ENCODE results near the gene ARHGAP9. TPM values are rescaled to one million over a fixed set of nuclear protein-coding genes. Genes with fewer than 3 reads are reported as not detected.
A peak's percentile ranks its signal among the peaks of the same experiment; 100 is the strongest.
"Not testable (repeated sequence)": the region's sequence is repeated elsewhere in the genome, so short reads cannot be mapped to it uniquely, and the experiment has no call there.

ARHGAP9 gene
- total RNA-seq, 2 donors from 2014 or later: 1.3 to 1.6 TPM

GRCh38 chr12:57497223-57498131, 17.8 kb upstream of the ARHGAP9 start:
- Mint-ChIP-seq H3K27ac (peak overlapping the region; percentile 13), H3K4me3 (no peak overlapping the region), H3K9me3 (peaks cover 17% of the 10 kb centered on the region), H3K4me1 (no peaks in the 10 kb centered on the region), H3K27me3 (ENCODE audit: insufficient read depth) (no peaks in the 10 kb centered on the region), H3K36me3 (ENCODE audit: low read depth) (peaks cover 83% of the 10 kb centered on the region)
- no peak for TF ChIP-seq CTCF (conservative IDR thresholded peaks at IDR 0.05)
- peaks cover 19% of the 10 kb centered on the region for H3K9me3 ChIP-seq (ENCODE audit: control insufficient read depth, low read length)
- H3K27me3 ChIP-seq (ENCODE audit: control insufficient read depth, insufficient read depth, low read length, poor library complexity, severe bottlenecking): no peaks in the 10 kb centered on the region
- H3K9ac ChIP-seq (ENCODE audit: extremely low read depth, low read length, poor library complexity, severe bottlenecking): no peak overlapping the region
- no peaks in the 10 kb centered on the region for H3K4me1 ChIP-seq (ENCODE audit: control insufficient read depth, insufficient read depth, low read length)
- no peak overlapping the region for H3K4me3 ChIP-seq (ENCODE audit: low read length)
- H3K36me3 ChIP-seq (ENCODE audit: control insufficient read depth, insufficient read depth, low read length): peaks cover 75% of the 10 kb centered on the region
- no peak for DNase-seq
- no peak overlapping the region for H3K27ac ChIP-seq (ENCODE audit: low read depth, low read length)
- WGBS, 2 experiments (ENCODE audit: insufficient coverage in 1 of 2, insufficient read length in 1 of 2): 95 to 97% methylated on average over 12 of the region's 12 CpGs

- H3K27ac Mint-ChIP-seq: peak overlapping the region; percentile 13
- DNase-seq: no peak
- H3K36me3 Mint-ChIP-seq (ENCODE audit: low read depth): peaks cover 83% of the 10 kb centered on the region
Observed at GRCh38 chr12:57496822-57497221, 17.2 kb upstream of the ARHGAP9 start.

GRCh38 chr12:57495051-57495701, 15.5 kb upstream of the ARHGAP9 start:
- H3K4me1 ChIP-seq (ENCODE audit: control insufficient read depth, insufficient read depth, low read length); H3K4me1 Mint-ChIP-seq; H3K27ac ChIP-seq (ENCODE audit: low read depth, low read length); H3K4me3 ChIP-seq (ENCODE audit: low read length); H3K9me3 ChIP-seq (ENCODE audit: control insufficient read depth, low read length); H3K9ac ChIP-seq (ENCODE audit: extremely low read depth, low read length, poor library complexity, severe bottlenecking); H3K27me3 ChIP-seq (ENCODE audit: control insufficient read depth, insufficient read depth, low read length, poor library complexity, severe bottlenecking); H3K27me3 Mint-ChIP-seq (ENCODE audit: insufficient read depth); H3K4me3 Mint-ChIP-seq; H3K27ac Mint-ChIP-seq; DNase-seq: not testable (repeated sequence)
- Mint-ChIP-seq H3K36me3 (ENCODE audit: low read depth) (peaks cover 82% of the 10 kb centered on the region), H3K9me3 (peaks cover 14% of the 10 kb centered on the region)
- 94 to 96% methylated on average over 13 to 43 of the region's 48 CpGs for WGBS, 2 experiments (ENCODE audit: insufficient coverage in 1 of 2, insufficient read length in 1 of 2)
- peaks cover 72% of the 10 kb centered on the region for H3K36me3 ChIP-seq (ENCODE audit: control insufficient read depth, insufficient read depth, low read length)

More at GRCh38 chr12:57496822-57497221, 17.2 kb upstream of the ARHGAP9 start:
- Histone ChIP-seq H3K4me1 (ENCODE audit: control insufficient read depth, insufficient read depth, low read length) (no peaks in the 10 kb centered on the region), H3K27me3 (ENCODE audit: control insufficient read depth, insufficient read depth, low read length, poor library complexity, severe bottlenecking) (no peaks in the 10 kb centered on the region), H3K36me3 (ENCODE audit: control insufficient read depth, insufficient read depth, low read length) (peaks cover 72% of the 10 kb centered on the region), H3K27ac (ENCODE audit: low read depth, low read length) (no peak overlapping the region), H3K4me3 (ENCODE audit: low read length) (no peak overlapping the region), H3K9me3 (ENCODE audit: control insufficient read depth, low read length) (peaks cover 16% of the 10 kb centered on the region), H3K9ac (ENCODE audit: extremely low read depth, low read length, poor library complexity, severe bottlenecking) (no peak overlapping the region)
- Mint-ChIP-seq H3K27me3 (ENCODE audit: insufficient read depth) (no peaks in the 10 kb centered on the region), H3K4me3 (no peak overlapping the region), H3K9me3 (peaks cover 17% of the 10 kb centered on the region), H3K4me1 (no peaks in the 10 kb centered on the region)
- no peak for TF ChIP-seq CTCF (conservative IDR thresholded peaks at IDR 0.05)

Data from endodermal cell (in vitro differentiated cells).